ENCODE data around the gene PAOX.

- TF ChIP-seq CTCF (conservative IDR thresholded peaks at IDR 0.05; ENCODE audit: low read length) (no peak), EZH2phosphoT487 (IDR thresholded peaks at IDR 0.05; ENCODE audit: borderline replicate concordance) (no peak)
Observed at GRCh38 chr10:133421336-133422222, 42.5 kb downstream of the PAOX start.

Measured in Loucy (cell line).